Measurements from ENCODE around the gene ABCB1. TPM values are rescaled to one million over a fixed set of nuclear protein-coding genes. Genes with fewer than 3 reads are reported as not detected.

ABCB1 gene
- total RNA-seq, 1 donor from 2014 or later = 4.1 TPM

- ChIA-PET CTCF (no interaction called here), POLR2A (no interaction called here)
- Mint-ChIP-seq H3K27me3 (no peaks in the 10 kb centered on the region), H3K36me3 (ENCODE audit: low read depth) (peaks cover 16% of the 10 kb centered on the region), H3K9me3 (no peaks in the 10 kb centered on the region), H3K4me3 (no peak overlapping the region), H3K27ac (no peak overlapping the region), H3K4me1 (peaks cover 5% of the 10 kb centered on the region)
- TF ChIP-seq CTCF (IDR thresholded peaks at IDR 0.05) = no peak
- DNase-seq (no peak), ATAC-seq (ENCODE audit: low read depth) (no peak)
- intact Hi-C loops (cut with micrococcal nuclease) = loop anchor here (5.0 to 10.0 kb wide), 4 partner anchors 54 to 323 kb away; partner anchors contain the start of gene ABCB4
These were observed 39.0 kb downstream of the ABCB1 start for GRCh38 chr7:87561702-87562101.

GRCh38 chr7:87561102-87561501, 39.6 kb downstream of the ABCB1 start:
- Mint-ChIP-seq H3K27me3 (no peaks in the 10 kb centered on the region), H3K9me3 (no peaks in the 10 kb centered on the region), H3K4me1 (peaks cover 5% of the 10 kb centered on the region), H3K4me3 (no peak overlapping the region), H3K36me3 (ENCODE audit: low read depth) (peaks cover 15% of the 10 kb centered on the region), H3K27ac (no peak overlapping the region)
- POLR2A ChIA-PET = no interaction called here
- no peak for TF ChIP-seq CTCF (IDR thresholded peaks at IDR 0.05)
- intact Hi-C loops (cut with micrococcal nuclease) = loop anchor here (5.0 to 10.0 kb wide), 4 partner anchors 54 to 324 kb away; partner anchors contain the start of gene ABCB4
- CTCF ChIA-PET = no interaction called here
- ATAC-seq (ENCODE audit: low read depth) = no peak
- DNase-seq = no peak

- Mint-ChIP-seq H3K36me3 (ENCODE audit: low read depth) (peaks cover 26% of the 10 kb centered on the region), H3K27ac (no peak overlapping the region), H3K9me3 (no peaks in the 10 kb centered on the region), H3K4me3 (no peak overlapping the region), H3K4me1 (no peaks in the 10 kb centered on the region), H3K27me3 (no peaks in the 10 kb centered on the region)
- DNase-seq (no peak), ATAC-seq (ENCODE audit: low read depth) (no peak)
- intact Hi-C loops (cut with micrococcal nuclease) = no loop called here
- ChIA-PET POLR2A (no interaction called here), CTCF (no interaction called here)
- no peak for TF ChIP-seq CTCF (IDR thresholded peaks at IDR 0.05)
These were observed 48.3 kb downstream of the ABCB1 start for GRCh38 chr7:87552351-87552900.

- Mint-ChIP-seq H3K27ac (no peak overlapping the region), H3K4me1 (no peaks in the 10 kb centered on the region), H3K9me3 (no peaks in the 10 kb centered on the region), H3K27me3 (no peaks in the 10 kb centered on the region), H3K36me3 (ENCODE audit: low read depth) (peaks cover 34% of the 10 kb centered on the region), H3K4me3 (no peak overlapping the region)
- DNase-seq (no peak), ATAC-seq (ENCODE audit: low read depth) (no peak)
- CTCF ChIA-PET = no interaction called here
- TF ChIP-seq CTCF (IDR thresholded peaks at IDR 0.05) = no peak
- POLR2A ChIA-PET = no interaction called here
- intact Hi-C loops (cut with micrococcal nuclease) = no loop called here
These were observed 52.4 kb downstream of the ABCB1 start for GRCh38 chr7:87548123-87548919.

- H3K27me3 Mint-ChIP-seq = no peaks in the 10 kb centered on the region
- no peak for ATAC-seq (ENCODE audit: low read depth)
- ChIA-PET POLR2A (no interaction called here), CTCF (no interaction called here)
- no peaks in the 10 kb centered on the region for H3K9me3 Mint-ChIP-seq
- no peaks in the 10 kb centered on the region for H3K4me1 Mint-ChIP-seq
- no peak for TF ChIP-seq CTCF (IDR thresholded peaks at IDR 0.05)
- intact Hi-C loops (cut with micrococcal nuclease) = no loop called here
- no peak overlapping the region for H3K4me3 Mint-ChIP-seq
- H3K27ac Mint-ChIP-seq = no peak overlapping the region
- peaks cover 25% of the 10 kb centered on the region for H3K36me3 Mint-ChIP-seq (ENCODE audit: low read depth)
- no peak for DNase-seq
These were observed 54.9 kb downstream of the ABCB1 start for GRCh38 chr7:87545760-87546159.
